Epithelial cell of prostate (primary cell): ENCODE results near the gene NRXN2.

Experiments
- DNase-seq: peaks from one replicate; pipeline ENCODE4 v3.0.0-alpha.2; 2011; ENCODE audit warnings: low read depth, low spot score
- H3K27ac ChIP-seq: fragments of 450-650 bp; 2 replicates; pipeline ENCODE4 v1.5.1; 2017; ENCODE audit warnings: mild to moderate bottlenecking

The NRXN2 gene

DNA sequence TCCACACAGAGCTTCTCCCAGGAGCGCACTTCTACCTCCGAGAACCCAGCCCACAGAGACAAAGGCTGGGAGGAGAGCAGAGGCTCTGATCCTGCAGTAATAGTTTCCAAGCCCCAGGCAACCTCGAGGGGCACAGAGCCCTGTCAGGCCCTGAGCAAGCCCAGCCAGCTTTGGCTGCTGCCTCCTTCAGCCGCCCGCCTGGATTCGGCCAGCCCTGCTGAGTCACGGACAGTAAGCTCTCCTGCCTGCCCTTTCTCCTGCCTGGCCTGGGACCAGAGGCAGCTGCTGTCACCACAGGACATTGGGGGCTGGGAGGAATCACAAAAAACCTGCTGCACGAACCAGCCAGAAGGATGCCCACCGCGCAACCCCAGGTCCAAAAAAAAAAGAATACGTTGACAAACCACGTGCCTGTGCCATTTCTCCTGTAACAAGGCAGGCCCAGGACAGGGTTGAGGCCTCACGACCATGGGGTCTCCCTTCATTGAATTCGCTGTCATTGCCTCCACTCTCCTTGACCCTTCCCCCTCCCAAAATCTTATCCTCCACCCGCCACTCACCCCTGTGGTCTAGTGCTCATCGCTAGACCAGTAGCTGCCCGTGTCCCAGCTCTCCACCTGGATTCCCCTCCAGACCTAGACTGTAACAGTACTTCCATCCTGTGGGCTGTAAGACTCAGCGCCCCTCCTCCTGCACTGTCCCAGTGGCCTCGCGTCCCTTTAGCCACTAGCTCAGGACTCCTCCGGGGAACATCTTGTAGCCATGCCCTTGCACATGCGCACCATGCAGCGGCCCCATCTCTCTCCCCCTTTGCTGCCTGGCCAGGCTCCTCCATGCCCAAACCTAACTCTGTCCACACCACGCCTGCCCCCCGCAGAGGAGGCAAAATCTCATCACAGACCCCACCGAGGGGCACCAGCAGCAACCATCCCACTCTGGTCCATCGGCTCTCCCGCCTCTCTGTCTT is 139.4 kb downstream of the NRXN2 start:
- DNase-seq = no peak
- H3K27ac ChIP-seq = no peak overlapping the region

DNA sequence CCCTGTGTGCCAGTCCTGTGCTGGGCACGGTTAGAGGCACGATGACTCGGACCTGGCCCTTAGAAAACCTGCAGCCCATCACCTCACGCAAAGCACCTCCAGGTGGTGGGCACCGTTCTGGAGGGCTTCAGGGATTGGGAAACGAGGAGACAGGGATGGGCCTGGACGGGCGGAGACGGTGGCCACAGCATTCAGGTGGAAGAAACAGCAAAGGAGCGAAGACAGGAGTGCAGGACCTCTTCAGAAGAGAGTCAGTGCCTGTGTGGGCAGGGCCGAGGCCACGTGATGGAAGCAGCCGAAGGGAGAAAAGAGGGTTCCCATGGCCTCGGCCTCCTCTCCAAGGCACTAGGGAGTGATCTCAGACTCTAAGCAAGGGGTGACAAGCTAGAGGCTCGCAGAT is 140.1 kb downstream of the NRXN2 start:
- H3K27ac ChIP-seq = no peak overlapping the region
- no peak for DNase-seq

DNA sequence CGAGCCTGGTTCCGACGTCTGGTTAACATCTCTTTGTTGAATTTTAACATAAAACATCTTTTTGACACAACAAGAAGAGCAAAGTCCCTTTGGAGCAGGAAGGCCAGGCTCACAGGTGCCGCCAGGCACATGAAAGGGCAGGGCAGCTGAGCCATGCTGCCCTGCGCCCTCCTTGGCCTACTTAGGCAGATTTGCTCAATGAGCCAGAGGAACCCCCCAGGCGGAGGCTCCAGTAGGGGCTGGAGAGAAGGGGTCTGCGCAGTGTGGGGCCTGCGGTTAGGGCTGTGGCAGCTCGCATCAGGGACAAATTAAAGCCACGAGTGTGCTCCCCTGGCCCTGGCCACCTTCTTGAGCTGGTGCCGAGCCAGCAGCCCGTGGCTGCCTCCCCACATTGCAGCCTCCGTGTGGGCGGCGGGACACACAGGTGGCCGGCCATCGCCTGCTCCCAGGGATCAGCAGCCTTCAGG is 141.9 kb downstream of the NRXN2 start:
- H3K27ac ChIP-seq = no peak overlapping the region
- DNase-seq = no peak

DNA sequence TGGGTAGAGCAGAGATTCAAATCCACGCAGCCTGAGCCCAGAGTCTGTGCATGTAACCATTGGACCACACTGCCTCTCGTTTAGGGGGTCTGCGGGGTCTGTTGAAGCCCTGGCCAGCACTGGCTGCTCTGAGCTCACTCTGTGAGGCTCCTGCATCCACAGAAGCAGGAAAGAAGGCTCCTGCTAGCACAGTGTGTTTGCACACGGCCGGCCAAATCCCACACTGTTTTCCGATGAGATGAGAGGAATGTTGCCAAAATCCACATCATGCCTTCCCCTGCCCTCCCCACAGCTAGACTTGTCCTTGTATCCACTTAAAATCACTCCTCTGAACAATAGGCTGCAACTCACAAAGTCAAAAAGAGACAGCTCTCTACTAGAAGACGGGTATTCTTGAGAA is 142.6 kb downstream of the NRXN2 start:
- no peak overlapping the region for H3K27ac ChIP-seq
- no peak for DNase-seq

DNA sequence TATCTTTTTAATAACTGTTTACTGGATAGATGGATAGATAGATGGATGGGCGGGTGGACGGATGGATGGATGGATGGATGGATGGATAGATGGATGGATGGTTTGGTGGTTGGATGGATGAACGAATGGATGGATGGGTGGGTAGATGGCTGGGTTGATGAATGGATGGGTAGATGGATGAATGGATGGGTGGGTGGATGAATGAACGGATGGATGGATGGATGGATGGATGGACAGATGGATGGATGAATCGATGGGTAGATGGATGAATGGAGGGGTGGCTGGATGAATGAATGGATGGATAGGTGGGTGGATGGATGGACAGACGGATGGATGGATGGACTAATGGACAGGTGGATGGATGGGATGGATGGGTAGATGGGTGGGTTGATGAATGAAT is 145.8 kb downstream of the NRXN2 start:
- no peak overlapping the region for H3K27ac ChIP-seq
- DNase-seq = no peak

DNA sequence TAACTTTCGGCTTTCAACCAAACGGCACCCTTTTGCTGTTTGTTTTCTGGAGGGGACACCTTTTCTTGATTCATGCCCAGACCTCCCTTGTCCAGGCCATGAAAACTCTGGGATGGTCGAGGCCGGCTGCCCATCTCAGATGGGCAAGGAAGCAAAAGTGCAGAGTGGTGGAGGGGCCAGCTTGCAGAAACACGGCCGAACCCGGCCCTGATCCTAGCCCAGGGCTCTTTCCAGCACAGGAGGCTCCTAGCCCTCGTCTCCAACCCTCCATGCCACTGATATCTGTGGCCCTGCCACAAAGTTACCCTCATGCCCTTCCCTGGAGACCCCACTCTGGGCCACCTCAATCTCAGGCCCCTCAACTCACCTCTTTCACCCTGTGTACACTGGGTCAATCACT is 150.9 kb downstream of the NRXN2 start:
- H3K27ac ChIP-seq = peak overlapping the region; percentile 47
- DNase-seq = no peak

DNA sequence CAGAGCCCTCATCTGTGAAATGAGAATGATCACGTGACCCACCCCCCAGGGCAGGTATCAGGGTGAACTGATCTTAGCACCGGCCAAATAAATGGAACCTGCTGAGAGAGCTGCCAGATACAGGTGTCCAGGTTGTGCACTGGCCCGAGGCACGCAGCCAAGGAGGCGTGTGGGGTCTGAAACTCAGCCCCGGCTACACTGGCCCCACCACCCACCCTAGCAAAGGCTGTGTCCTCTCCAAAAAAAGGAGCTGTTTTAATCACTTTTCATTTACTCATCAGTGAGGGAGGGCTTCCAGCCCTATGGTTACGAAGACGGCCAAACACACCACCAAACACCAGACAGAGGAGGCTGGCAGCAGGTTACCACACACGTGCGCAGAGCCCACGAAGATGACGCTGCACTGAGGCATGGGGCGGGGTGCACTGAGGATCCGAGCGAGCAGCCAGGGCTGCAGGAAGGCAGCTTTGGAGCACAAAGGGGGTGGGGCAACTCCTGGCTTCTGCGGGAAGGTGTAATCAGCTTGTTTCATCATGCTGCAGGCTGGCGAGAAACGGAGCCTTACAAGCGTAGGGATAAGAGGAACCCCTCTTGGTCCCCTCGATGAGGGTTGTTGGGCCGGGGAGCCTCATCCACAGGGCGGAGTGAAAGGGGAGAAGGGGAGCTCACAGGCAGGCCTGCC is 151.4 kb downstream of the NRXN2 start:
- H3K27ac ChIP-seq = peak overlapping the region; percentile 47
- DNase-seq = peak; percentile 67

DNA sequence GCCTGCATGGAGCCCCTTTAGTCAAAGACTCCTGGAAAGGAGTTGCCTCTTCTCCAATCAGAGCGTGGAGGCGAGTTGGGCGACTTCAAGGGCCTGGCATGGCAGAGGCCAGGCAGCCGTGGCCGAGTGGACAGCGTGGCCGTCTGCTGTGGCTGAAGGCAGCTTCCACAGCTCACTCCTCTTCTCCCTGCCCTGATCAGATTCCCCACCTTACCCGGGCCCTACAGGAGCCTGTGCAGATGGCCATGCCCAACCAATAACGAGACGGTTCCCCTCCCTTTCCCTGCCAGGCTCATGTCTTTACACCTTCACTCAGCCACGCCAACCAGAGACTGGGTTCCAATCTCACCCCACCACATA is 152.0 kb downstream of the NRXN2 start:
- DNase-seq = no peak
- H3K27ac ChIP-seq = peak overlapping the region; percentile 47

DNA sequence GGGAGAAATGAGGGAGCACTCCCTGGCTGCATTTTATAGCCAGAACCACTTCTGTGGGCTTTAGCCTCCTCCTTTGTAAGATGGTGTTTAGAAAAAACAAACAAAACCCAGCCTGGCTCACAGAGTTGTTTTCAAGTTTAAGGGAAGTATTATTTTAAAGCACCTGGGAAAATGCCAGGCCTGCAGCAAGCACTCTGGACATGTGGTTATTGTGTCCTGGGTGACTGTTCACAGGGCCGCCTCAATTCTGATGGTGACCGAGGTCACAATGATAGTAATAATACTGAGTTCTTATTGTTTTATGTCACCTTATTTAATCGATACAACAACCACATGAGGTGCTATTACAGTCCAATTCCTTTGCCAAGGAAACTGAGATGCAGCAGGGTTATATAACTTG is 152.7 kb downstream of the NRXN2 start:
- H3K27ac ChIP-seq = no peak overlapping the region
- no peak for DNase-seq

DNA sequence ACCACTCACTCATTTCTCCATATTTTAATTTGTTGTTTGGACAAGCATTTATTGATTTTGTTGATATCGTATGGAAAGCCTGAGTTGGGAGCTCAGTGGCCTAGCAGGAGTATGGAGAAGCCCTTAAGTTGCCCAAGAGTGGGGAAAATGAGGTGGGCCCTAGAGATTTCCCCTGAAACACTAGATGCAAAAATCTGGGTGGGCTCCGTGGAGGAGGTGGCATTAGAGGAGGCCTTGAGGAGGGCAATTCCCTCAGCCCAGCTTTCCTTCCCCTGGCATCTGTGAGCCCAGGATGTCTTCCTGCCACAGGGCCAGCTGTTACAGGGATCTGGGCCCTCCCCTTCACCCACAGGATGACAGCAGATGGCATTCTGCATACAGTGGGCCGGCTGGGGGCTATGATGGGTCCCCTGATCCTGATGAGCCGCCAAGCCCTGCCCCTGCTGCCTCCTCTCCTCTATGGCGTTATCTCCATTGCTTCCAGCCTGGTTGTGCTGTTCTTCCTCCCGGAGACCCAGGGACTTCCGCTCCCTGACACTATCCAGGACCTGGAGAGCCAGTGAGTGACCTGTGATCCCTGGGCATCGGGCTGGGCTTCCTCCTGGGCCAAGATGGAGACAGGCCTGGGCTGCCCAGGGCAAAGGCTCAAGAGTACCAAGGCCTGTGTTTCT is 153.6 kb downstream of the NRXN2 start:
- DNase-seq = no peak
- no peak overlapping the region for H3K27ac ChIP-seq

DNA sequence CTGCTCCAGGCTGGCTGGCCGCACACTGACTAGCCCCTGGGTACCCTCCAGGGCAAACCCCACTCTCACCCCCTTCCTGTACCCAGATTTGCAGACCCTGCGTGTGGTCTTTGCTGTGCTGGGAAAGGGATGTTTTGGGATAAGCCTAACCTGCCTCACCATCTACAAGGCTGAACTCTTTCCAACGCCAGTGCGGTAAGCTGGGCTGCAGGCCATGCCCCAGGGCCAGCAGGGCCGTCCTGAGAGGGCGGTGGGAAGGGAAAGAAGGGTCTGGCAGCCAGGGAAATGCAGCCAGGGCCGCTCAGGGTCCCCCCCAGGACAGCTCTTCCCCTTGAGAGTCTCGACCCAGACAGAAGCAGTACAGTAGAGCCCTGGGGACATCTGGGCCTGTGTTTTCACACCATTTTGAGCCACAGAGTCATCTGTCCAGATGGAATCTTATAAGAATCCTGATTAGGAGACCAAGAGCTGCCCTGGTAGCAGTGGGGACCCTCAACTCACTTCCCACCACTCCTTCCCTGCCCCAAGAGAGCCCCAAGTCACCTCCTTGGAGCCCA is 154.3 kb downstream of the NRXN2 start:
- H3K27ac ChIP-seq = no peak overlapping the region
- DNase-seq = no peak

DNA sequence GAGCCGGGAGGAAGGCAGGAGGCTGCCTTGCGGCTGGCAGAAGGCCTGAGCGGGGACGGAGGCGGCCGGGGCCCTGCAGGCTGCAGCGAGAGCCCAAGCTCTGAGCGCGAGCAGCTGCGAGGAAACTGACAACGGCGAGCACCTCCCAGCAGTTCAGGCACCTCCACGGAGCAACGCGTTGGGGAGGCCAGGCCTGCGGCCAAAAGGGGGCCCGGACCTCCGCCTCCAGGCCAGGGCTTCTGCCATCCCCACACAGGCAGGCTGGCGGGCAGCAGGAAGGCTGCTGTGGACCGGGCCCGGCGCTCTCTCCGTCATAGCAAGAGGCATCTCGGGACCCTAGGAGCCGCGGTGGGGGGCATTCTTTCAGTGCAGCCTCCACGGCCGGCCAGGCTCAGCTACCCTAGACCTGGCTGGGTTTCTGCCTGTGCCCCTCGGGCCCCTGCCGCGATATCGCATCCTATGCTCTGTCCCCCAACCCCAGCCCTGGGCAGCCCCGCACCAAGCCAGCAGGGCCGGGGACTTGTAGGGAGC is 154.9 kb downstream of the NRXN2 start:
- DNase-seq = no peak
- no peak overlapping the region for H3K27ac ChIP-seq

DNA sequence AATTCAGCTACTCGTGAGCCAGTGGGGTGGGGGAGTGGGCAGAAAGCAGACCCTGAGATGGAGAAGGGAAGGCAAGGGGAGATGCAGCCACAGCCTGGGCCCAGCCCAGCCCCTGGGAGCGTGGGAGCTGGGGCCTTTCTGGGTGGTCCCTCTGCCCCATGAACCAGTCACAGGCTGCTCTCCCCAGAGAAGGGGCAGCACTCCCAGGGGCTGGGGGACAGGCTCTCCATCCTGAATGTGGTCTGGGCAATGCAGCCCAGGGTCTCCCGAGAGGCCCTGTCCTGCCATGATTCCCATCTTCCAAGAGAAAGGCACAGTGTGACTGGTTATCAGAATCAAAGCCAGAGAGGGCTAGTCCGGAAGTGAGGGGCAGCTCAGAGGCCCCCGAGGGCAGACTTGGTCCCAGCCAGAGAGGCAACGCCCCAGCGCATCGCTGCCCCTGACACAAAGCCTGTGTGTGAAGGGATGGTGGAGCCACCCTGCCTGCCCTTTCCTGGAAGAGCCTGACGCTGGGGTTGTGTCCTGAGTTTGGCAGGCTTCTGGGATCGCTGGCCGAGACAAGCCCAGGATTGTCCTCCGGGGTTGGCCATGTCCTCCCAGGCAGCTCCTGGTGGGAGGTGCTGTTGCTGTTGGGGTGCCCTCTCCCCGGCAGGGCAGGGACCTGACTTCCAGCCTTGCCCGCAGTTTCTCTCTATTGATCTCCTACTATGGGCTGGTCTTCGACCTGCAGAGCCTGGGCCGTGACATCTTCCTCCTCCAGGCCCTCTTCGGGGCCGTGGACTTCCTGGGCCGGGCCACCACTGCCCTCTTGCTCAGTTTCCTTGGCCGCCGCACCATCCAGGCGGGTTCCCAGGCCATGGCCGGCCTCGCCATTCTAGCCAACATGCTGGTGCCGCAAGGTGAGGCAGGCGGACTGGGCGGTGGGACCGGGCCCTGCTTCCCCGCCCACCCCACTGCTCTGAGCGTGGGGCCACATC is 155.8 kb downstream of the NRXN2 start:
- peak overlapping the region; percentile 36 for H3K27ac ChIP-seq
- no peak for DNase-seq

DNA sequence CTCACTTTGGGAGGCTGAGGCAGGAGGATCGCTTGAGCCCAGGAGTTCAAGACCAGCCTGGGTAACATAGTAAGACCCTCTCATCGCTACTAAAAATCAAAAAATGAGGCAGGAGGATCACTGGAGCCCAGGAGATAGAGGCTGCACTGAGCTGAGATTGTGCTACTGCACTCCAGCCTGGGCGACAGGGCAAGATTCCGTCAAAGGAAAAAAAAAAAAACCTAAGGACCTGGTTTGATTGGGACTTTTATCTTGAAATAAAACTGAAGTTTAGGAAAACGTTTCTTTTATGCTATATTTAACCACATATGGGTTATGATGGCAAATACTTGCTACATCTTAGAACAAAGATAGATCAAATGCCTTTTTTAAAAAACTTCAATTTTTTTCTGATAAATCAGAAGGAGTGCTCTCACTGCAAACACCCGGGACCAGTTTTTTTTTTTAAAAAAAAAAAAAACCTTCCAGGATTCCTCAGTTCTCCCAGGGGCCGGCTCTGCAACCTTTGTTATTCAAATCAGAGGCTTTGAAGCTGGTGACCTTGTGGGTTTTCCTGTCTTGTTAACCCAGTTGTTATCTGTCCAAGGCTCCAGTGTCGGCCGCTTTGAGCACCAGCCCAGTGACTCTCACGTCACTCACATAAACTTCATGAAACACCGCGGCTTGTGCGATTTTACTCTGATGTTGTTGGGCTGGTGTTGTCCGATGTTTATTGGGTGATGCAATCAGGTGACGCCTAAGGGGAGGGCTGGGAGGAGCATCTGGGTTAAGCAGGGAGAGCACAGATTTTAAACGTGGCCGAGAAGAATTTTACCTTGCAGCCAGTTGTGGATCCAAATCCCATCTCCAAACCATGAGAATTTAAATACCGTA is 156.7 kb downstream of the NRXN2 start:
- peak overlapping the region; percentile 36 for H3K27ac ChIP-seq
- DNase-seq = peak; percentile 72

DNA sequence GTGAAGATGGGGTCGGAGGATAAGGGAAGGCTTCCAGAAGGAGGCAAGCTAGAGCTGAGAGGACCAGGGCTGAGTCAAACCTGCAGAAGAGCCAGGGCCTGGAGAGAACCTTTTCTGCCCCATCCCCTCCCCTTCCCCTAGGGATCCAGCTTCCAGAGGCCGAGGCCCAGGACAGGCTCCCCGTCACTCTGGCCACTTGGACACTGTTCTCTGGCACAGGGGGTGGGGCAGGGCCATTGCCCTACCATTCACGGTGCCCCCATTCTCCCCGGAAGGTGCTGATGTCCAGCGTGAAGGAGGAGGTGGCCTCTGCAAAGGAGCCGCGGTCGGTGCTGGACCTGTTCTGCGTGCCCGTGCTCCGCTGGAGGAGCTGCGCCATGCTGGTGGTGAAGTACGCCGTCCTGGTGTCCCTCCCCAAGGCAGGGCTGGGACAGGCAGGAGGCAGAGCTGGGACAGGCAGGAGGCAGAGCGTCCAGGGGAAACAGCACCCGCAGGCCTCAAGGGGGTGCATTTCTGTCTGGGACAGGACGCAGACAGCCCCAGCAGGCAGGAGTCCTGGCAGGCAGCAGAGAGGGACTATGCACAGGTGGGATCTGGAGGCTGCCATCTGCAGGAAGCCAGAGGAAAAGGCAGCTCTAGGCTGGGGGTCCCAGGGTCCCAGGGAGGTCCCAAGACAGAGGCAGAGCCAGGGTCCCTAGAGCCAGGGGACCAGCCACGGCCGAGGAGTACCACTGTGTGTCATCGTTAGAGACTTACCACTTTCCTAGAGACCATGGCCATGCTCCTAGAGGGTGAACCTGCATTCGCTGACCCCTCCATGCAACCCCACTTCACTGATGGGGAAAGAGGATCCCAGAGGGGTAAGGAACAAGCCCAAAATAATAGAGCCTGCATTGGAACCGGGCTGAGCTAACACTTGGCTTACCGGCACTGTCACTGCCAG is 157.8 kb downstream of the NRXN2 start:
- DNase-seq = no peak
- no peak overlapping the region for H3K27ac ChIP-seq

DNA sequence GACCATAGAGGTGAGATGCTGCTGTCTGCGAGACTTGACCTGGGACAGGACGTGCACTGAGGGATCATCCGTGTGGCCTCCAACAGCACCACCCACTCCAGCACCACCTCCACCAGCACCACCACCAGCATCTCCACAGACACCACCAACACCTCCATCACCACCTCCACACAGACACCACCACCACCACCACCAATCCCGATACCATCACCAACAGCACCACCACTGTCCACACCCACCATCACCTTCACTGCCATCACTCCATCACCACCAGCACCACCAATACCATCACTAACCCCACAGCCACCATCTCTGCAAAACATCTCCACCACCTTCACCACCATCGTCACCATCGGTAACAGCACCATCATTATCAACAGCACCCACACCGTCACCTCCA is 158.6 kb downstream of the NRXN2 start:
- DNase-seq = no peak
- H3K27ac ChIP-seq = no peak overlapping the region

DNA sequence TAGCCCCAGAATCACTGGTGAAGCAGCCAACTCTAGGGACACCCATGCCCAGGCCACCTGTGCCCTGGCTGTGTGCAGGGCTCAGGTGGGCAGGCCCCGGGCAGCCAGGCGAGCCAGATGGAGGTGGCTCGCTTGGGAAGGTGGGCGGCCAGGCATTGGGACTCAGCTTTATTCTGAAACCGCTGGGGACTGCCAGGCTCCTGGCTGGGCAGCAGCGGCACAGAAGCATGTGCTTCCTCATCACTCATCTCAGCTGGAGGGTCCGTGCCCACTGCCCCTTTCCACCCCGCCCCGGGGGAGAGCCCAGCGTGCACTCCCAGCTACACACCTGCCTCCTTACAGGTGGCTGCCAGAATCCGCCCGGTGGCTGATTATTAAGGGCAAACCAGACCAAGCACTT is 159.0 kb downstream of the NRXN2 start:
- no peak overlapping the region for H3K27ac ChIP-seq
- DNase-seq = no peak
